Measurements from ENCODE around the gene STK40. TPM values are rescaled to one million over a fixed set of nuclear protein-coding genes. Genes with fewer than 3 reads are reported as not detected.
A peak's percentile ranks its signal among the peaks of the same experiment; 100 is the strongest.

The STK40 gene
- total RNA-seq, 4 donors from 2014 or later, result 58.7 to 73.1 (median 63.0) TPM

GRCh38 chr1:36389999-36390398 lies 4.3 kb upstream of the STK40 start:
- DNase-seq (ENCODE audit: low spot score in 2 of 2), result no peak
- intact Hi-C loops (cut with DNase I; ENCODE audit: low total_unique reads), result loop anchor here (5.0 kb wide), 1 partner anchor 838 kb away; no protein-coding TSS in a partner anchor
- H3K4me3 ChIP-seq (ENCODE audit: low read depth, poor library complexity, severe bottlenecking), result no peak overlapping the region
- WGBS, 2 donors, result 91 to 95% methylated on average over 1 of the region's 1 CpG
- TF ChIP-seq CTCF (IDR thresholded peaks at IDR 0.05) (no peak), POLR2A (IDR thresholded peaks at IDR 0.05) (no peak)

- WGBS, 2 donors, result 80 to 82% methylated on average over 2 of the region's 2 CpGs
- TF ChIP-seq POLR2A (IDR thresholded peaks at IDR 0.05) (no peak), CTCF (IDR thresholded peaks at IDR 0.05) (no peak)
- H3K4me3 ChIP-seq (ENCODE audit: low read depth, poor library complexity, severe bottlenecking), result no peak overlapping the region
- intact Hi-C loops (cut with DNase I; ENCODE audit: low total_unique reads), result no loop called here
- DNase-seq (ENCODE audit: low spot score in 2 of 2), result no peak
These were observed 3.5 kb upstream of the STK40 start for GRCh38 chr1:36389261-36389660.

GRCh38 chr1:36387141-36387949 lies 1.6 kb upstream of the STK40 start:
- peak in 1 of 2 donors; percentile 63 for DNase-seq (ENCODE audit: low spot score in 2 of 2)
- intact Hi-C loops (cut with DNase I; ENCODE audit: low total_unique reads), result no loop called here
- no peak overlapping the region for H3K4me3 ChIP-seq (ENCODE audit: low read depth, poor library complexity, severe bottlenecking)
- TF ChIP-seq POLR2A (IDR thresholded peaks at IDR 0.05) (no peak), CTCF (IDR thresholded peaks at IDR 0.05) (no peak)
- 23 to 25% methylated on average over 10 of the region's 10 CpGs for WGBS, 2 donors

GRCh38 chr1:36386265-36387140 lies 779 bp upstream of the STK40 start:
- DNase-seq (ENCODE audit: low spot score in 2 of 2), result peak; percentile 98
- WGBS, 2 donors, result 1% methylated on average over 14 of the region's 14 CpGs
- intact Hi-C loops (cut with DNase I; ENCODE audit: low total_unique reads), result no loop called here
- TF ChIP-seq POLR2A (IDR thresholded peaks at IDR 0.05), result no peak
- no peak for TF ChIP-seq CTCF (IDR thresholded peaks at IDR 0.05)
- peak overlapping the region; percentile 27 for H3K4me3 ChIP-seq (ENCODE audit: low read depth, poor library complexity, severe bottlenecking)

DNA sequence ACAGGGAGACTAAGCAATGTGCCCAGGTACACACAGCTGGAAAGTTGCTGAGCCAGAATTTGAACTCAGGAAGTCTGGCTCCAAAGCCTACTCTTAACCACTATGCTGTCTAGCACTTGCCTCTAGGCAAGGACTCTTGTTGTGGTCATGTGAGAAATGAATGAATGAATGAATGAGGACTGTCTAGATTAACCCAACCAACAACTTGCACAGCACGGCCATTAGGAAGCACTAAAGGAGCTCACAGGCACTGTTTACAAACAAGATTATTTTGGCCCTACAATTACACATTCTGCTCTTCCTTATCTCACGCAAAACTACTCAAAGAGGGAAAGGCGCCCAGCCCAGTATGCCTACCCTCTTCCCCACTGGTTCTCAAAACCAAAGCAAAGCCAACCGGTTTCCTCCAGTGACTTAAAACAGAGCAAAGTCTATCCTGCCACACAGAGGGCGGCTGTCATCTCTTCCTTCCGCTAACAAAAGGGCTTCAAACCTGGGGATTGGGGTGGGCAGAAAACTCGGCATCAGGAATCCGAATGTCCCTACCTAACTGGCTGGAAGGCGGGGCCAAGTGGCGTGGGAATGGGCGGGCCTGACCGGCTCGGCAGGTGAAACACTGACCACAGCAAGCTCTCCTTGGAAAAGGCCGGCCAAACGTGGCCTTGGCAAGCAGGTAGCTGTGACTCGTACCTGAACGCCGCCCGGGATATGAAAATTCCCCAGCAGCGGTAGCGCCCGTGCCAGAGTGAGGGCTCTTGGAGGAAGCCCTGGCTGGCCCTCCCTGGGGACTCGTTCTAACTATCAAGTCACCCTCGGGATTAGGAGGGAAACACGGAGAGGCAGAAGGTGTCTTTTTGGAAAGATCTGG lies 948 bp downstream of the STK40 start:
- intact Hi-C loops (cut with DNase I; ENCODE audit: low total_unique reads), result no loop called here
- 1% methylated on average over 25 of the region's 25 CpGs for WGBS, 2 donors
- peak overlapping the region; percentile 75 for H3K4me3 ChIP-seq (ENCODE audit: low read depth, poor library complexity, severe bottlenecking)
- peak; percentile 56 to 92 for DNase-seq (ENCODE audit: low spot score in 2 of 2)
- TF ChIP-seq CTCF (IDR thresholded peaks at IDR 0.05) (no peak), POLR2A (IDR thresholded peaks at IDR 0.05) (no peak)
